ENCODE measurements around the gene RAB42. TPM values are rescaled to one million over a fixed set of nuclear protein-coding genes. Genes with fewer than 3 reads are reported as not detected.
"Not testable (repeated sequence)": the region's sequence is repeated elsewhere in the genome, so short reads cannot be mapped to it uniquely, and the experiment has no call there.

Gene RAB42
- polyA plus RNA-seq, 3 donors: 2.6 to 3.9 (median 3.2) TPM

DNA sequence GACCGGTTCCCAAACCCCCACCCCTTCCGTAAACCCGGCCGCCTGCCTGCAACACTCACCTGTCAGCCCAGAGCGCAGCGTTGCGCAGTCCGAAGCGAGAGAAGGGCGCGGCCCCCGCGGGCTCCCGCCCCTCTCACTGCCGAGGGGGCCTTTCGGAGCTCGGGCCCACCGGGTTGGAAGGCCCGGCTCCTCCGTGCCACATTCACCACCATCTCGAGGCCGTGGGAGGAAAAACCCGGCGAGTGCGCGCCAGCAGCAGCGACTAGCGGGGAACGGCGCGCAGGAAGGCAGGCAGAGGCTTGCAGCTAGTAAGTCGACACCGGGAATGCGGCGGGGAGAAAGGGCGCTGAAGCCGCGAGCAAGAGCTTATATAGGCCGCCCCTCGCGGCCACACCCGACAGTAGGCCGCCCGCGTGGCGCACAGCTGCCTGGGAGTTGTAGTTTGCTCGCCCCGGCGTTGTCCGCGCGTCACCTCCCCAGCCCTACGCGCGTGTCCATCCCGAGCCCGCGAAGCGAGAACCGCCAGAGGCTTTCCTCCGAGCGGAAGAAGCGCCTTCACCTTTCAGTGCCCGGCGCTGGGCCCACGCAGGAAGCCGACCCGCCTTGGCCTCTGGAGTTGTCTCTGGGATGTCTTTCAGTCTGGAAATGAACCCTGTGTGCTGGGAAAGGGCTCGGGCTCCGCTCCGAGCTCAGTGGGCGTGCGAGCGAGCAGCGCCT lies 10.4 kb upstream of the RAB42 start:
- peak; percentile 95 for DNase-seq

DNA sequence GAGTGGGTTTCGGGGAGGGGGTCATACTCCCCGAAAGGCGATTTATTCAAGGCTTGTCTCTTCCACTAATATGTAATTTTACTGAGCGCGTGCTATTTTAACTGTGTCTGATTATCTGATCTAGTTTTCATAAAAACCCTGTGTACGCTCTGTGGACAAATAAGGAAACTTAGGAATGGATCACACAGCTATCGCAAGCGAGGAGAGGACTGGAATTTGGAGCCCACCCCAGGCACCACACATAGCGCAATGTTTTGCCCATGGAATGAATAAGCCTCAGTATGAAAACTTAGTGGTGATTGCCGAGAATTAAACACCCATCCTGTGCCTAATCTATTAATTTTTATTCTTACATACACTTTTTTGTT lies 9.8 kb upstream of the RAB42 start:
- DNase-seq: peak; percentile 27

DNA sequence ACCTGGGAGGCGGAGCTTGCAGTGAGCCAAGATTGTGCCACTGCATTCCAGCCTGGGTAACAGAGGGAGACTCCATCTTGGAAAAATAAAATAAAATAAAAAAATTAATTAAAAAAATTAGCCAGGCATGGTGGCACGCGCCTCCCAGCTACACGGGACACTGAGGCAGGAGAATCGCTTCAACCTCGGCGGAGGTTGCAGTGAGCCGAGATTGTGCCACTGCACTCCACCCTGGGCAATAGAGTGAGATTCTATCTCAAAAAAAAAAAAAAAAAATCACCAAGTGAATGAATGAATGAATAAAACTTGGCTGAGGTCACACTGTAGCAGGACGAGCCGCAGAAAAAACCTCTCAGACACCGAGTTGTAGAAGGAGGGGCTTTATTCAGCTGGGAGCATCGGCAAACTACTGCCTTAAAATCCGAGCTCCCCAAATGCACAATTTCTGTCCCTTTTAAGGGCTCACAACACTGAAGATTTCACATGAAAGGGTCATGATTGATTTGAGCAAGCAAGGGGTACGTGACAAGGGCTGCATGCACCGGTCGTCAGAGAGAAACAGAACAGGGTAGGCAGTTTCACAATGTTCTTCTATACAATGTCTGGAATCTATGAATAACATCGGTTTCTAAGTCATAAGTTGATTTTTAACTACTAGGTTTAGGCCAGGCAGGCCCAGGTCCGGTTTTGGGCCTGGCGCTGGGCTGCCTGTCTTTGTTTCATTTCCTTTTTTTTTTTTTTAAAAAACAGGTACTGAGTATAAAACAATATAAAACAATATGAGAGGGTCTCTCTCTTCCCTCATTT lies 5.3 kb upstream of the RAB42 start:
- DNase-seq: not testable (repeated sequence)

DNA sequence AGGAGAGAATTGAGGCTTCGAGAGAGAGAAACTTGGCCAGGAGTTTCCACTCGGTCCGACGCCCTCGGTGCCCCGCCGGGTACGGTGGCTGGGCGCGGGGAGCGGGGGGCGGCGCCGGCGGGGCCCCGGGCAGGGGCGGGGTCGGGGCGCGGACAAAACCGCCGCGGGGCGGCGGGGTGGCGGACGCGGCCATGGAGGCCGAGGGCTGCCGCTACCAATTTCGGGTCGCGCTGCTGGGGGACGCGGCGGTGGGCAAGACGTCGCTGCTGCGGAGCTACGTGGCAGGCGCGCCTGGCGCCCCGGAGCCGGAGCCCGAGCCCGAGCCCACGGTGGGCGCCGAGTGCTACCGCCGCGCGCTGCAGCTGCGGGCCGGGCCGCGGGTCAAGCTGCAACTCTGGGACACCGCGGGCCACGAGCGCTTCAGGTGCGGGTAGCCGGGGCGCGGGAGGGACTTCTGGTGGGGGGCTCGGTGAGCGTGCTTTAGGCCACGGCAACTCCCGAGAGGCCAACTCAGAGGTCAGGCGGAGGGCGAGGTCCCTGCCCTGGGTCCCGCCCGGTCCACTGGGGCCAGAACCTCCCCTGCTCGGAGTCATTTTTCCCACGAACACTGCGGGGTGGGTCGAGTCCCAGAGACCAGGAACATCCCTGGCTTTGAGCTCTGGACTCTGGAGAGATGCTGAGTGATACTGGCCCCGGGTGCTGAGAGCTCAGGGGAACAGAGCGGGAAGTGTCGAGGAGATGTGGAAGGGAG lies 431 bp downstream of the RAB42 start:
- DNase-seq: no peak

DNA sequence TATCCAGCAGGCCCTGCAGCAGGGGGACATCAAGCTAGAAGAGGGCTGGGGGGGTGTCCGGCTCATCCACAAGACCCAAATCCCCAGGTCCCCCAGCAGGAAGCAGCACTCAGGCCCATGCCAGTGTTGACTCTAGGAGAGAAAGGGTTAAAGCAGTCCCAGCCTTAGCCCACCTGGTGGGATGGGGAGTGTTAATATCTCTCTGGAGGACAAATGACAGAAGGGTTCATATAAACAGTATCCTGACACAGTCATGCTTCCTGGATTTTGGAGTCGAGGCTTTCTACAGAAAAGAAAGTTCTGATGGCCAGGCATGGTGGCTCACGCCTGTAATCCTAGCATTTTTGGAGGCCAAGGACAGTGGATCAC lies 1.9 kb downstream of the RAB42 start:
- DNase-seq: not testable (repeated sequence)

DNA sequence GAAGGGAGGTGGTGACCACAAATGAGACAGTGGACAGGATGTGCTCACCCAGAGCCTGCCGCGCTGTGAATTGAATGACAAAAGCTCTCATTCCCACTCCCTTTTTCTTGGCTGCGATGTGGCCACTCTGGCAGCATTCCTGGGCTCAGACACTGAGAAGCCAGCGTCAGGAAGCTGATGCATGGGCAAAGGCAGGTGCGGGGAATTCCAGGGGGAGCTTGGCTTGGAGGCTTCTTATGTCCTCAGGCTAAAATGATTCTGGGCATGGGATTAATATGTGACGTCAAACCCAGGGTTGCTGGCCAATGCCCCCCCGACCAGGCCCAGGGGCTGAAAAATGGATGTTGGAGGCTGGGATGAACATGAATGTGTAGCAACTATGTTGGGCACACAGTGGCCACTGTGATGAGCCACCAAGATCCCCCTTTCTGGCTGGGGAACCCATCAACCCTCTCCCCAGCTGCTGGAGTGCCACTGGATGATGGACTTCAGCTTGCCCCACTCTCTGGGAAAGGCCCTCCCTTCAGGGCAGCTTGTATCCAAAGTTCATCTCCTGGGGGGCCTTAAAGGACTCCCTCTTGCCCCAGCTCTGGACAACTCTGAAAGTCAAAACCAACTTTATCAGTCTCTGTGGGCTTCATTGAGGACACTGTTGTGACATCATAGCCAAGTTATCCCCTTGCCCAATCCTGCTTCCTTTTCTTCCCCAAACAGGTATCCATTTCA lies 2.8 kb downstream of the RAB42 start:
- not testable (repeated sequence) for DNase-seq

DNA sequence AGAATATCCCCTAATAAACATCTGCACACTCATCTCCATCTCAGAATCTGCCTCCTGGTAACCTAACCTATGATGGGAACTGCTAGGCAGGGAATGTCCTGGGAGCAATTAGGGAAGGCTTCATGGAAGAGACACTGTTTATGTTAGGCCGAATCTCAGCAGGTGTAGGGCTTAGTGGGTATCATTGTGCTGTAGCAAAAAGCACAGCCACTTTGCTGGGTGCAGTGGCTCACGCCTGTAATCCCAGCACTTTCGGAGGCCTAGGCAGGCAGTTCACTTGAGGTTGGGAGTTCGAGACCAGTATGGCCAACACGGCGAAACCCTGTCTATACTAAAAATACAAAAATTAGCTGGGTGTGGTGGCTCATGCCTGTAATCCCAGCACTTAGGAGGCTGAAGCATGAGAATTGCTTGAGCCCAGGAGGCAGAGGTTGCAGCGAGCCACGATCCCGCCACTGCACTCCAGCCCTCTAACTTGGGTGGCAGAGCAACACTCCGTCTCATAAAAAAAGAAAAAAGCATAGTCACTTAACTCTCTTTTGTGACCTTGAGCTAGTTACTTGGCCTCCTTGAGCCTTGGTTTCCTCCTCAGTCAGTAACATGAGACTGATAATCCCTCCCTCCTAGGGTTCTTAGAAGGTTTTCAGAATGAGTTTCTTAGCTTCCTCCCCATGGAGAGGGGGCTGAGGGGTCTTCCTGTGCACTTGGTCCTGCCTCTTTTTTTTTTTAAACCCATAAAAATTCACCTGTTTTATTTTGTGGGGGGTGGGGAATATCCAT lies 3.5 kb downstream of the RAB42 start:
- no peak for DNase-seq

DNA sequence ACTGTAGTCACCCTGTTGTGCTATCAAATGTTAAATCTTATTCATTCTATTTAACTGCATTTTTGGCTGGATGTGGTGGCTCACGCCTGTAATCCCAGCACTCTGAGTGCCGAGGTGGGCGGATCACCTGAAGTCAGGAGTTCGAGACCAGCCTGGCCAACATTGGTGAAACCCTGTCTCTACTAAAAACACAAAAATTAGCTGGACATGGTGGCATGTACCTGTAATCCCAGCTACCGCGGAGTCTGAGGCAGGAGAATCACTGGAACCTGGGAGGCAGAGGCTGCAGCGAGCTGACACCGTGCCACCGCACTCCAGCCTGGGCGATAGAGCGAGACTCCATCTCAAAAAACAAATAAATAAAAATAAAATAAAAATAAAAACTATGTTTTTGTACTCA lies 4.2 kb downstream of the RAB42 start:
- not testable (repeated sequence) for DNase-seq

DNA sequence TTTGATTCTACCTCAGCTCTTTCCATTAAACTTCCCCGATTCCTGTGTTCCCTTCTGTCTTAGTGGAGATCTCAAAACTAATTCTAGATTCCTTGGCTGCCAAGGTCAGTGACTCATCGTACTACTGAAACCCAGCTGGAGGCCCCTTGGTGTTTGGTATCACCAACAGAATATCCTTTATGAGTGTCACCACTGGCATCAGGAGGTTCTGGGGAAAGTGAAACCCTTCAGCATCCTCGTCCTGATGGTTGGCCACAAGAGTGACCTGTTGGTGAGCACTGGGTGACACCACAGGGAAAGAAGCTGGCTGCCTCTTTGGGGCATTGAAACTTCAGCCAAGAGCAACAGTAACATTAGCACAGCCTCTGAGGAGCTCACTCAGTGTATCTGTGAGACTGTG lies 9.6 kb downstream of the RAB42 start:
- DNase-seq: no peak

DNA sequence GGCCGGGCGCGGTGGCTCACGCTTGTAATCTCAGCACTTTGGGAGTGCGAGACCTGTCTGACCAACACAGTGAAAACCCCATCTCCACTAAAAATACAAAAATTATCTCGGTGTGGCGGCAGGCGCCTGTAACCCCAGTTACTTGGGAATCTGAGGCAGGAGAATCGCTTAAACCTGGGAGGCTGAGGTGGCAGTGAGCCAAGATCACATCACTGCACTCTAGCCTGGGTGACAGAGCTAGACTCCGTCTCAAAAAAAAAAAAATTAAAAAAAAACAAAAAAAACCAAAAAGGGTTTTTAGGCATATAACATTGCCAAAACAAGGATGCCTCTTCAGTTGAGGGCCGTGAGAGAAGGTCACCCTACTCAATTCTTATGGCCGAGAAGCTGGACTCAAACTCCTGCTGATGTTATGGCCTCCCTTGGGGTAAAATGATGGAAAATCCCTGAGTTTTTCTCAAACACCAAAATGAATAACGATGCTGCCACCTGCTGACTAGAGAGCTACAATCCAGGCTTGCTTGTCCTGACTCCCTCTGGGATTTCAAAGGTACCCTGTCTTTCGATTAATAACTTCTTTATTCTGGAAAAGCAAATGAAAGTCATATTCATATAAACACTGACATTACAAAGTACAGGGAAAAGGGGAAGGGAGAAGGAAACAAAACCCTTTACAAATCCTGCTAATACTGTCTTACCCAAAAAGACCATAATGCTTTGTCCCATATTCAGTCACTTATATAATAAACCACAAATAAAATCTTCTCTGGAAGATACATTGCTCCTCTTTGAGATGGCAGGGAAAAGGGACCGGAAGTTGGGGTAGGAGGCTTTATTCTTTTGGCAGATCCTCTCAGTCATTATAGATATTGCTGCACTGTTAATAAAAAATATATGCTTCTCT lies 10.7 kb downstream of the RAB42 start:
- DNase-seq: peak; percentile 73

DNA sequence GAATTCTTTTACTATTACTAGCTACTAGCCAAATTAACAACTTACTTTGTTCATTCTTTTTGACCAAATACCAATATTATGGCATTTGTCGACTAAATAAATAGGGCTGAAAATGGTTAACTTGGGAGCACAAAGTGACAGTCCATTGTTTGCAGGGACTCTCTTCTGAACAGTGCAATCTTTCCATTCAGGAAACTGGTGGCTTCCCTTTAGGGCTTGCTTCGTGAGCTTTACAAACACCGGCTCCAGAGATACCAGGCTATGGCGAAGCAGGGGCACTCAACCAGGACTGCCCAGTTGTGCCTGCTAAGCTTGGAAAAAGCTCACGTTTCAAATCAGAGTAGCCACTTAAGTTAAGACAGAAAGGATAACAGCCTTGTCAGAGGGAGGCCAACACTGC lies 12.3 kb downstream of the RAB42 start:
- DNase-seq: no peak

DNA sequence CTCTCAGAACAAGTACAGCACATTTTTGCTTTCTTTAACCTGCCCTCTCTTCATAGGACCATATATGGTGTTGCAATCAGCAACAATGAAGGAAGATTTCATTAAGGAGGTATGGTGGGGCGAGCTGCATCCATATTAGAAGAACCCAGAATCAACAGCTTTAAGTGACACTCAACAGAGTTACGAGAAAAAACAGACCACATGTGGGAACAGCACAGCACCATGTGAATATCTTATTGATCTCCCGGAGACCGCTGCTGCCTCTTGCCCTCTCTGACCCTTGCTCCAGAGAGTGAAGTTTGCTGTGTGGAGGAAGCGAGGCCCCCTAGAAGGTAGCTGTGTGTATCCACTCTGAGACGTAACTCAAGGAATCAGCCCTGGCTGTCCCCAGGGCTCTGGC lies 12.9 kb downstream of the RAB42 start:
- no peak for DNase-seq

DNA sequence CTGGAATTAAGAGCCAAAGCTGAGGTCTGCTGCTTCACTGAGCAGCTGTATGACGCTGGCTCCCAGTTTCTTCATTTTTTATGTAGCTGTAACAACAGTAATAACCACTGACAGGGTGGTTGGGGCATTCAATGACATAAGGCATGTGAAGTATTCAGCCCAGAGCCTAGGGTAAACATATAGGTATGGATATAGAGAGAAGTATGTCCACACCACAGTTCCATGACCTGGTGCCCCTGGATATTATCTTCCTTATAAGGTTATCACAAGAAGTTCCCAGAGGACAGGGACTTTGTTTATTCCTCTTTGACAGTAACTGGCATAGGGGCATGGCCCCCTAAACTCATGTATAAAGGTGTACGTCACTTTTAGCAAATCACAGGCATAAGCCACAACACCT lies 14.7 kb downstream of the RAB42 start:
- no peak for DNase-seq

DNA sequence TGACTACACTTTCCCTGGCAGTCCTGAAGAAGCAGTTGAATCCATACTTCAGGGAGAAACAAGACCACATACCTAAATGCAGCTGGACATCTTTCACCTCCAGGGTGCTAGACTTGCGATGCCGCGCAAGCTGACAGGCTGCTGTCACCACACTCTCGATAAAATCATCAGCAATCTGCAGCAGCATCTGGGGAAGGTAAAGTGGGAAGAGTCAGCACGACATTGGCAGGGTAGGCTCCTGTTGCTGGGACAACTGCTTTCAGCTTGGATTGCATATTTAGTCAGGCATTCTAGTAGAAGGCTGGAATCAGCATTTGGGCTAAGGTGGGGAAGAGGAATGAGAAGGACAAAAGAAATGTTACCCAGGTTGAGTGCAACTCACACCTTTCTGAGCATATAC lies 21.1 kb downstream of the RAB42 start:
- no peak for DNase-seq

DNA sequence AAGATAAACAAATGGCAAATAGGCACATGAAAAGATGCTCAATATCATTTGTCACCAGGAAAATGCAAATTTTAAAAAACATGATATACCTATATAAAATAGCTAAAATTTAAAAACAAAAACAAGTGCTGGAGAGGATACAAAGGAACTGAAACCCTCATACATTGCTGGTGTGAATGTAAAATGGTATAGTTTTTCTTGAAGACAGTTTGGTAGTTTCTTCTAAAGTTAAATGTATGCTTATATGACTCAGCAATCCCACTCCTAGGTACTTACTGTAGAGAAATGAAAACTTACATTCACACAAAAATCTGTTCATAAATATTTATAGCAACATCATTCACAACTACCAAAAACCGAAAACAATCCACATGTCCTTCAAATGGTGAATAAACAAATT lies 39.6 kb downstream of the RAB42 start:
- DNase-seq: no peak

DNA sequence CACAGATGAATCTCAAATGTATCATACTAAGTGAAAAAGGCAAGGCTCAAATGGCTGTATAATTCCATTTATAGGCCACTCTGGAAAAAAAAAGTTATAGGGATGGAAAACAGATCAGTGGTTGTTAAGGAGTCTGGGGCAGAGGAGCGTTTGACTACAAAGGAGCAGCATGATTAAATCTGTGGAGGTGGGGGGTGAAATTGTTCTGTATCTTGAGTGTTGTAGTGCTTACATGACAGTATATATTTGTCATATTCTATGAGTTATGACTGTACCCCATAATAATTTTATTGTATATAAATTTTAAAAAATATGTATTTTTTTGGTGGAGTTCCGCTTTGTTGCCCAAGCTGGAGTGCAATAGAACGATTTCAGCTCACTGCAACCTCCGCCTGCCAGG lies 40.5 kb downstream of the RAB42 start:
- DNase-seq: no peak

DNA sequence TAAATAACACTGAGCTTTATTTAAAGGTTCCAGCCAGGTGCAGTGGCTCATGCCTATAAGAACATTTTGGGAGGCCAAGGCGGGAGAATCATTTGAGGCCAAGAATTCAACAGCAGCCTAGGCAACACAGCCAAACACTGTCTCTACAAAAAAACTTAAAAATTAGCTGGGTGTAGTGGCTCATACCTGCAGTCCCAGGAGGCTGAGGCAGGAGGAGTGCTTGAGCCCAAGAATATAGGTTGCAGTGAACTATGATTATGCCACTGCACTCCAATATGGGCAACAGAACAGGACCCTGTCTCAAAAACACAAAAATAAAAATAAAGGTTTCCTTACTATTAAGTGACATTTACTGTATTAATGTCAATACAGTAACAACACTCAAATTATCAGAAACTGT lies 48.7 kb downstream of the RAB42 start:
- no peak for DNase-seq

DNA sequence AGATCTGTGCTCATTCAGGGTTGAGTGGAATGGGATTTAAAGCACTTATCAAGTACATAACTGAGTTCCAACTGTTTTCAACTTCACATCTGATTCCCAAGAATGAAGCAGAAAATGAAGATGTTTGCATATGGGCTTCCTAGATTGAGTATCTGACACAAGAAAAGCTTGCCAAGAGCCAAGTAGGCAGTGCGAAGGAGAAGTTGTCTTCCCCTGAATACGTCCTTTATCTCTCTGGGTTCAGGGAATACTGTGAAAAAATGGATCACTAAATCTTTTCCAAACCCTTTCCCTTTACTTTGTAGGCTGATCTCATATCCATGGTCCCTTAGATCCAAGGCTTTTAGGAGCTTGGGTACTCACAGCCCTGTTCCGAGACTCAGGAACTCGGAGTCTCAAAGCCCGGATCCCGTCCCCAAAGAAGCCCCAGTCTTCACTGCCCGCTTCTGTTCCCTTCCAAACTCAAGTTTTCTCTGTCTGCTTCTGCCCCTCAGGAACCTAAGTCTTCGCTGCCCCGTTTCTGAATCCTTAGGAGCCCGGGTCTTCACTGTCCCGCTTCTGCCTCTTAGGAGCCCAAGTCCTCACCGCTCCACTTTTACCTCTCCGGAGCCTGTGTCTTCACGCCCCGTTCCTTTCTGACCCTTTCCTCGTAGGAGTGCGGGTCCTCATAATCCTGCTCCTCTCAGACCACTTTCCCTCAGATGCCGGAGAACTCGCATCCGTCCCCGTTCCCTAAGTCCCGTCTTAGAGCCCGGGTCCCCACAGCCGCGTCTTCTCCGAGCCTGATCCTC lies 50.2 kb downstream of the RAB42 start:
- no peak for DNase-seq

DNA sequence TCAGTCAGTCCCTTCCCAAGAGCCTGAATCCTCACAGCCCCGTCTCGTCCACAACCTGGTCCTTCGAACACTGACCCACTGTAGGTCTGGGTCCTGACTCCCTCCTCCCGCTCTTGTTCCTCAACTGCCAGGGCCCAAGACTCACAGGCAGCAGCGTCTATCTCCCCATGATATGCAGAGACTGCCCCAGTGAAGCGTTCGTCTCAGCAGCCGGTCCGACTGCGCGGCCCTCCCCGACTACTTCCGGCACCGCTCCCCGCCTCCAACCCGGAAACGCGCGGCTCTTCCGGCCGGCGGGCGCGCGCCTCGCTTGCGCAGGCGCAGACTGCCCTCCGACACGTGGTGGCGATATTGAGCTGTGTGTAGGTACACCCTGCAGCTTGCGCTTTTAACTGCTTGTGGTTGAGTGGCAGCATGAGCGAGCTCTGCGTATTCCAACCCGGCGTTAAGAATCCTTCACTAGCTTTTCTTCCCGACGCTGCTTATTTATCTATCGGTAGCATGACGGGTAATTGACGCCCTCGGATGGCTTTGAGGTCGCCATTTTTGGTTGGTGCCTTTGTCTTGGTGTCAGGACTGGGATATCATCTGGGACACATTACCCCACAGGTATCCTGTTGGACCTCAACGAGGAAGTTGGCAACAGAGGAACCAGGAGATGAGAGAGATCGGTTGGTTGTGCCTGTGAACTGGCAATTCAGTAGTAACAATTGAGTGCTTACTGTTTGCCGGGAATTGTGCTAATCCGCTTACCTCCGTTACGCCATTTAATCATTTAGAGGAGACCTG lies 51.0 kb downstream of the RAB42 start, which contains the start of gene TAF12:
TAF12 (minus strand) TSS at position 221 of the 789 bp plus-strand sequence. CDS start 20,986 bp downstream, outside the sequence.
- peak; percentile 95 for DNase-seq
